Smooth muscle cell of the brain vasculature (primary cell): ENCODE measurements around the gene CUL2.
"Not testable (repeated sequence)": the region's sequence is repeated elsewhere in the genome, so short reads cannot be mapped to it uniquely, and the experiment has no call there.

Experiments
- DNase-seq: peaks from one replicate; pipeline ENCODE4 v3.0.0-alpha.2; 2012; ENCODE audit warnings: low read depth, low spot score

The CUL2 gene

GRCh38 chr10:35019041-35020024 lies 70.8 kb downstream of the CUL2 start:
- DNase-seq: no peak

GRCh38 chr10:35017608-35018007 lies 72.5 kb downstream of the CUL2 start:
- no peak for DNase-seq

- DNase-seq: no peak
Measured at GRCh38 chr10:35015843-35016408, 74.2 kb downstream of the CUL2 start.

- no peak for DNase-seq
Measured at GRCh38 chr10:35012781-35013180, 77.4 kb downstream of the CUL2 start.

- DNase-seq: no peak
Measured at GRCh38 chr10:35011771-35012191, 78.4 kb downstream of the CUL2 start.

GRCh38 chr10:35007858-35008301 lies 82.3 kb downstream of the CUL2 start:
- peak; percentile 39 for DNase-seq

- DNase-seq: no peak
Measured at GRCh38 chr10:35006836-35007235, 83.3 kb downstream of the CUL2 start.

- DNase-seq: no peak
Measured at GRCh38 chr10:35005868-35006267, 84.3 kb downstream of the CUL2 start.

- no peak for DNase-seq
Measured at GRCh38 chr10:35004651-35005050, 85.5 kb downstream of the CUL2 start.

- no peak for DNase-seq
Measured at GRCh38 chr10:35003906-35004305, 86.2 kb downstream of the CUL2 start.

GRCh38 chr10:35000936-35001335 lies 89.2 kb downstream of the CUL2 start:
- DNase-seq: no peak

- no peak for DNase-seq
Measured at GRCh38 chr10:34999532-34999931, 90.6 kb downstream of the CUL2 start.

- no peak for DNase-seq
Measured at GRCh38 chr10:34998940-34999339, 91.2 kb downstream of the CUL2 start.

GRCh38 chr10:34996843-34997242 lies 93.3 kb downstream of the CUL2 start:
- no peak for DNase-seq

GRCh38 chr10:34995925-34996324 lies 94.2 kb downstream of the CUL2 start:
- DNase-seq: no peak

- DNase-seq: peak; percentile 65
Measured at GRCh38 chr10:34994565-34995142, 95.5 kb downstream of the CUL2 start.

GRCh38 chr10:34993782-34994181 lies 96.4 kb downstream of the CUL2 start:
- DNase-seq: no peak

GRCh38 chr10:34991117-34991516 lies 99.0 kb downstream of the CUL2 start:
- DNase-seq: not testable (repeated sequence)

- no peak for DNase-seq
Measured at GRCh38 chr10:34988397-34989067, 101.6 kb downstream of the CUL2 start.

GRCh38 chr10:34985823-34986222 lies 104.3 kb downstream of the CUL2 start:
- DNase-seq: no peak

GRCh38 chr10:34985146-34985545 lies 105.0 kb downstream of the CUL2 start:
- no peak for DNase-seq

GRCh38 chr10:34981844-34982243 lies 108.3 kb downstream of the CUL2 start:
- no peak for DNase-seq
